ENCODE results near the gene ACYP2.

DNA sequence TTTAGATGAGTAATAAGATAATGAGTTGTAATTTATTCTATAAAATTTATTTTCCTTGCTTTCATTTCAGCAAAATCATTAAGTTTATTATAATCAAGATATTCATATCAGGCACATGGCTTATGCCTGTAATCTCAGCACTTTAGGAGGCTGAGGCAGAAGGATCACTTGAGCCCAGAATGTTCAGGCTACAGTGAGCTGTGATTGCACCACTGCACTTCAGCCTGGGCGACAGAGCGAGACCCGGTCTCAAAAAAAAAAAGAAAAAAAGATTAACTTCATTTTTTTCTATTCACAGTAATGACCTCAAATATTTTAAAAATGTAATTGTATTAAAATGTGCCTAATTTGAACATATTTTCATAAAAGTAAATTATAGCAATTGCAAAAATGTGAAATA, 67.9 kb downstream of the ACYP2 start:
- TF ChIP-seq, protein P1, sequence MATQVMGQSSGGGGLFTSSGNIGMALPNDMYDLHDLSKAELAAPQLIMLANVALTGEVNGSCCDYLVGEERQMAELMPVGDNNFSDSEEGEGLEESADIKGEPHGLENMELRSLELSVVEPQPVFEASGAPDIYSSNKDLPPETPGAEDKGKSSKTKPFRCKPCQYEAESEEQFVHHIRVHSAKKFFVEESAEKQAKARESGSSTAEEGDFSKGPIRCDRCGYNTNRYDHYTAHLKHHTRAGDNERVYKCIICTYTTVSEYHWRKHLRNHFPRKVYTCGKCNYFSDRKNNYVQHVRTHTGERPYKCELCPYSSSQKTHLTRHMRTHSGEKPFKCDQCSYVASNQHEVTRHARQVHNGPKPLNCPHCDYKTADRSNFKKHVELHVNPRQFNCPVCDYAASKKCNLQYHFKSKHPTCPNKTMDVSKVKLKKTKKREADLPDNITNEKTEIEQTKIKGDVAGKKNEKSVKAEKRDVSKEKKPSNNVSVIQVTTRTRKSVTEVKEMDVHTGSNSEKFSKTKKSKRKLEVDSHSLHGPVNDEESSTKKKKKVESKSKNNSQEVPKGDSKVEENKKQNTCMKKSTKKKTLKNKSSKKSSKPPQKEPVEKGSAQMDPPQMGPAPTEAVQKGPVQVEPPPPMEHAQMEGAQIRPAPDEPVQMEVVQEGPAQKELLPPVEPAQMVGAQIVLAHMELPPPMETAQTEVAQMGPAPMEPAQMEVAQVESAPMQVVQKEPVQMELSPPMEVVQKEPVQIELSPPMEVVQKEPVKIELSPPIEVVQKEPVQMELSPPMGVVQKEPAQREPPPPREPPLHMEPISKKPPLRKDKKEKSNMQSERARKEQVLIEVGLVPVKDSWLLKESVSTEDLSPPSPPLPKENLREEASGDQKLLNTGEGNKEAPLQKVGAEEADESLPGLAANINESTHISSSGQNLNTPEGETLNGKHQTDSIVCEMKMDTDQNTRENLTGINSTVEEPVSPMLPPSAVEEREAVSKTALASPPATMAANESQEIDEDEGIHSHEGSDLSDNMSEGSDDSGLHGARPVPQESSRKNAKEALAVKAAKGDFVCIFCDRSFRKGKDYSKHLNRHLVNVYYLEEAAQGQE (IDR thresholded peaks at IDR 0.05; ENCODE audit: insufficient read depth in 1 of 2, low read depth in 2 of 2, low read length in 2 of 2), result no peak
- no peak for TF ChIP-seq FOXP2 (optimal IDR thresholded peaks at IDR 0.05; ENCODE audit: borderline replicate concordance, extremely low read depth, extremely low read length, insufficient read depth)
- TF ChIP-seq POLR2AphosphoS5 (IDR thresholded peaks at IDR 0.05; ENCODE audit: low read depth, low read length), result no peak

Data from PFSK-1 (cell line).